B cell (primary cell): ENCODE data around the gene GUCY2D. TPM values are rescaled to one million over a fixed set of nuclear protein-coding genes. Genes with fewer than 3 reads are reported as not detected.

Experiments used
- ATAC-seq: fragments of 200-7000 bp; cut with Tn5 transposase; one replicate; pipeline ENCODE4 v1.10.0; 2021; ENCODE audit warnings: low read depth, mild to moderate bottlenecking, moderate number of reproducible peaks, moderate library complexity
- CTCF ChIA-PET: fragments of 350-600 bp; sonication (Branson Sonifier 250); formaldehyde crosslinking; loops from one replicate; lab custom pipeline; 2021; ENCODE audit warnings: antibody characterized with exemption, inconsistent platforms; lab: Charles Lee
- POLR2A ChIA-PET: fragments of 350-600 bp; sonication (Branson Sonifier 250); formaldehyde crosslinking; loops from one replicate; lab custom pipeline; 2021; ENCODE audit warnings: antibody characterized with exemption; lab: Charles Lee
- DNase-seq: peaks from one replicate; pipeline ENCODE4 v3.0.0; 2013
- H2AFZ ChIP-seq: 2 replicates; pipeline ENCODE4 v1.6.1; 2012; ENCODE audit warnings: mild to moderate bottlenecking, low read depth, low read length; ENCODE audit not compliant: insufficient read depth, poor library complexity, severe bottlenecking
- H3K27ac ChIP-seq, 2 donors: 1 replicate in 1 of 2; 2 replicates in 1 of 2; pipeline ENCODE4 v1.5.1; 2012 to 2013; ENCODE audit warnings: low read length in 2 of 2, mild to moderate bottlenecking in 2 of 2, moderate library complexity in 1 of 2
- H3K27me3 ChIP-seq, 4 experiments: fragments of 200-600 bp in 1 of 4; sonication (generic) in 1 of 4; replicated peaks in 1 of 4; 1 replicate in 2 of 4; 2 replicates in 2 of 4; pipeline versions ENCODE4 v1.6.1 to v1.7.0; 2013 to 2016; ENCODE audit warnings: low read length in 3 of 4, mild to moderate bottlenecking in 2 of 4, mixed read lengths in 1 of 4, moderate library complexity in 1 of 4; ENCODE audit not compliant: insufficient read depth in 4 of 4, control insufficient read depth in 3 of 4; ENCODE audit errors: control extremely low read depth in 1 of 4
- H3K36me3 ChIP-seq, 2 experiments: replicated peaks in 1 of 2; 1 replicate in 1 of 2; 2 replicates in 1 of 2; pipeline versions ENCODE4 v1.6.1 to v1.7.1; 2013; ENCODE audit warnings: low read length in 1 of 2; ENCODE audit not compliant: insufficient read depth in 2 of 2, control insufficient read depth in 1 of 2; ENCODE audit errors: control extremely low read depth in 1 of 2, extremely low read depth in 1 of 2
- H3K4me1 ChIP-seq, 2 donors: fragments of 200-600 bp in 1 of 2; sonication (generic) in 1 of 2; 1 replicate in 1 of 2; 2 replicates in 1 of 2; pipeline versions ENCODE4 v1.5.1 to v1.6.1; 2013 to 2017; ENCODE audit warnings: low read length in 2 of 2; ENCODE audit not compliant: control insufficient read depth in 2 of 2, insufficient read depth in 2 of 2
- H3K4me2 ChIP-seq: replicated peaks from 2 replicates; pipeline ENCODE3; 2012; ENCODE audit warnings: mild to moderate bottlenecking, low read depth, low read length; ENCODE audit not compliant: poor library complexity, severe bottlenecking
- H3K4me3 ChIP-seq, 5 experiments: fragments of 200-600 bp in 1 of 5; sonication (generic) in 1 of 5; 1 replicate in 3 of 5; 2 replicates in 2 of 5; pipeline versions ENCODE4 v1.5.1 to v1.7.0; 2011 to 2016; ENCODE audit warnings: low read length in 4 of 5, mild to moderate bottlenecking in 4 of 5, low read depth in 2 of 5, control low read depth in 1 of 5, moderate library complexity in 1 of 5; ENCODE audit not compliant: insufficient read depth in 1 of 5; ENCODE audit errors: control extremely low read depth in 1 of 5, extremely low read depth in 1 of 5
- H3K79me2 ChIP-seq: fragments of 200-600 bp; sonication (generic); one replicate; pipeline ENCODE4 v1.6.0; 2016; ENCODE audit warnings: low read length; ENCODE audit not compliant: control insufficient read depth, insufficient read depth
- H3K9ac ChIP-seq: fragments of 200-600 bp; sonication (generic); 2 replicates; pipeline ENCODE4 v1.6.1; 2017; ENCODE audit warnings: mild to moderate bottlenecking, low read length, moderate library complexity
- H3K9me3 ChIP-seq, 3 donors: one replicate each; pipeline versions ENCODE4 v1.6.1 to v1.7.1; 2013; ENCODE audit warnings: low read length in 2 of 3; ENCODE audit not compliant: control insufficient read depth in 2 of 3, insufficient read depth in 1 of 3; ENCODE audit errors: control extremely low read depth in 1 of 3
- H4K20me1 ChIP-seq: 2 replicates; pipeline ENCODE4 v1.6.0; 2012; ENCODE audit warnings: mild to moderate bottlenecking, low read length; ENCODE audit not compliant: insufficient read depth, control insufficient read depth, poor library complexity, severe bottlenecking
- H3K27ac Mint-ChIP-seq: one replicate; pipeline ENCODE4 v1.8.0; 2021; ENCODE audit warnings: mixed read lengths
- H3K27me3 Mint-ChIP-seq: one replicate; pipeline ENCODE4 v1.8.0; 2021; ENCODE audit warnings: mixed read lengths
- H3K4me1 Mint-ChIP-seq: one replicate; pipeline ENCODE4 v1.8.0; 2021; ENCODE audit warnings: mixed read lengths
- H3K4me3 Mint-ChIP-seq: one replicate; pipeline ENCODE4 v1.8.0; 2021; ENCODE audit warnings: mixed read lengths
- H3K9me3 Mint-ChIP-seq: one replicate; pipeline ENCODE4 v1.8.0; 2022; ENCODE audit warnings: mixed read lengths; ENCODE audit not compliant: insufficient read depth
- EZH2 ChIP-seq: IDR thresholded peaks from 2 replicates; pipeline ENCODE4 v1.6.1; 2012; ENCODE audit warnings: borderline replicate concordance, low read depth, mild to moderate bottlenecking, moderate library complexity, low read length; ENCODE audit not compliant: insufficient read depth, poor library complexity, severe bottlenecking
- WGBS: methylation state at CpG from one replicate; pipeline ENCODE4 v1.1.5; 2013; ENCODE audit warnings: missing lambda C conversion rate; ENCODE audit not compliant: insufficient coverage; 5-methylcytosine and 5-hydroxymethylcytosine counted together
- intact Hi-C: fragments of 100-400 bp; cut with micrococcal nuclease; formaldehyde crosslinking; loops from one replicate; pipeline ENCODE4 v1.10.0; 2022
- polyA plus RNA-seq: library from polyadenylated mRNA; depleted of rRNA; stranded (reverse); fragments of >200 nt; gene quantifications from 2 replicates; pipeline ENCODE4 v1.2.3, GENCODE V29; 2012
- total RNA-seq, 2 donors: library from RNA; stranded (reverse); fragments of 120-200 nt in 1 of 2; gene quantifications; 1 replicate in 1 of 2; 2 replicates in 1 of 2; pipeline versions ENCODE4 v1.2.3 to v1.2.4, GENCODE V29; 2013 to 2022
- TF ChIP-seq, protein P1 (sequence below): fragments of 200-600 bp; IDR thresholded peaks from one replicate; pipeline ENCODE4 v1.8.0; 2022; ENCODE audit warnings: antibody characterized with exemption, mild to moderate bottlenecking

GUCY2D gene
- total and polyA plus RNA-seq, 2 donors (not counting 1 experiment from before 2014, with no cell fraction given): not detected

DNA sequence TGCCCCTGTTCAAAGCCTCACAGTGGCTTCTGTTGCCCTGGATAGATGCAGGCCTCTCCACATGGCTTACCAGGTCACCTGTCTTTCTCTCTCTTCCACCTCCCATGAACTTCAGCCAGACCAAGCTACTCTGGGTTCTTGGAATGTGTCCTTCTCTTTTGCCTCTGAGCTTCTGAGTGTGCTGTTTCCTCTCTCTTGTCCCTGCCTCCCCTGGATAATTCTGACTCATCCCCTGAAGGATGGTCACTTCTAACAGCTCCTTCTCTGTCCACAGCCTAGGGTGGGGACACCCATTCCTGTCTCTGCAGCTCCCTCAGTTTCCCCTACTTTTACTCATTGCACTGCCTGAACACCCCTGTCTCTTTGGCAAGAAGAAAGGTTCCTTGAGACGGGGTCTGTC lies 2.9 kb downstream of the GUCY2D start:
- Histone ChIP-seq H3K27me3 (peaks cover 0 to 24% (median 7%) of the 10 kb centered on the region in 4 experiments), H4K20me1 (no peaks in the 10 kb centered on the region), H2AFZ (no peak overlapping the region), H3K4me2 (no peak overlapping the region), H3K36me3 (no peaks in the 10 kb centered on the region), H3K9ac (no peak overlapping the region), H3K9me3 (peaks cover 0 to 10% (median 0%) of the 10 kb centered on the region in 3 donors), H3K27ac (no peak overlapping the region), H3K4me1 (peaks cover 12% of the 10 kb centered on the region in 2 donors), H3K79me2 (no peaks in the 10 kb centered on the region), H3K4me3 (no peak overlapping the region)
- DNase-seq (no peak), ATAC-seq (no peak)
- intact Hi-C loops: no loop called here
- peaks cover 9% of the 10 kb centered on the region for H3K4me1 Mint-ChIP-seq
- 100% methylated on average over 1 of the region's 1 CpG for WGBS
- H3K9me3 Mint-ChIP-seq: no peaks in the 10 kb centered on the region
- no peak for TF ChIP-seq EZH2
- TF ChIP-seq, protein P1, sequence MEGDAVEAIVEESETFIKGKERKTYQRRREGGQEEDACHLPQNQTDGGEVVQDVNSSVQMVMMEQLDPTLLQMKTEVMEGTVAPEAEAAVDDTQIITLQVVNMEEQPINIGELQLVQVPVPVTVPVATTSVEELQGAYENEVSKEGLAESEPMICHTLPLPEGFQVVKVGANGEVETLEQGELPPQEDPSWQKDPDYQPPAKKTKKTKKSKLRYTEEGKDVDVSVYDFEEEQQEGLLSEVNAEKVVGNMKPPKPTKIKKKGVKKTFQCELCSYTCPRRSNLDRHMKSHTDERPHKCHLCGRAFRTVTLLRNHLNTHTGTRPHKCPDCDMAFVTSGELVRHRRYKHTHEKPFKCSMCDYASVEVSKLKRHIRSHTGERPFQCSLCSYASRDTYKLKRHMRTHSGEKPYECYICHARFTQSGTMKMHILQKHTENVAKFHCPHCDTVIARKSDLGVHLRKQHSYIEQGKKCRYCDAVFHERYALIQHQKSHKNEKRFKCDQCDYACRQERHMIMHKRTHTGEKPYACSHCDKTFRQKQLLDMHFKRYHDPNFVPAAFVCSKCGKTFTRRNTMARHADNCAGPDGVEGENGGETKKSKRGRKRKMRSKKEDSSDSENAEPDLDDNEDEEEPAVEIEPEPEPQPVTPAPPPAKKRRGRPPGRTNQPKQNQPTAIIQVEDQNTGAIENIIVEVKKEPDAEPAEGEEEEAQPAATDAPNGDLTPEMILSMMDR: no peak
- peaks cover 45% of the 10 kb centered on the region for H3K27me3 Mint-ChIP-seq
- no peak overlapping the region for H3K4me3 Mint-ChIP-seq
- no peak overlapping the region for H3K27ac Mint-ChIP-seq
- POLR2A ChIA-PET: no interaction called here
- CTCF ChIA-PET: interaction anchor here (0.7 to 0.9 kb wide), 3 partner anchors 15 to 143 kb away, joined by 3 to 5 read pairs (median 4); no protein-coding TSS in a partner anchor

DNA sequence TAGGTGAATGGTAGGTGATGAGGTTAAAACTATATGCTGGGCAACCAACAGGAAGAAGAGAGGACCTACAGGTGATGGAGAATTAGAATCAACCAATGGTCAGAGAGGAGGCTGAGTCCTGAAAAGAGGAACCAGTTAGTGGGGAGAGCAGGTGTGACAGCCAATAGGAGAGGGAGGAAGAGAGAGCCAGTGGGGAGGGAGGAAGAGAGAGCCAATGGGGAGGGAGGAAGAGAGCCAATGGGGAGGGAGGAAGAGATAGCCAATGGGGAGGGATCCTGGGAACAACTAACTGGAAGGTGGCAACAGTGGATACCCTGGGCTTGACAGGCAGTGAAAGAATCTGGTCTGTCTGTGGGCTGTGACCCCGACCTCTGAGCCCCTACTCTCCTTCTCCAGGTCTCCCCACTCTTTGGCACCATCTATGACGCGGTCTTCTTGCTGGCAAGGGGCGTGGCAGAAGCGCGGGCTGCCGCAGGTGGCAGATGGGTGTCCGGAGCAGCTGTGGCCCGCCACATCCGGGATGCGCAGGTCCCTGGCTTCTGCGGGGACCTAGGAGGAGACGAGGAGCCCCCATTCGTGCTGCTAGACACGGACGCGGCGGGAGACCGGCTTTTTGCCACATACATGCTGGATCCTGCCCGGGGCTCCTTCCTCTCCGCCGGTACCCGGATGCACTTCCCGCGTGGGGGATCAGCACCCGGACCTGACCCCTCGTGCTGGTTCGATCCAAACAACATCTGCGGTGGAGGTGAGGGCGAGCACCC lies 3.7 kb downstream of the GUCY2D start:
- Mint-ChIP-seq H3K27me3 (peaks cover 37% of the 10 kb centered on the region), H3K27ac (no peak overlapping the region), H3K4me1 (peaks cover 9% of the 10 kb centered on the region), H3K4me3 (no peak overlapping the region), H3K9me3 (no peaks in the 10 kb centered on the region)
- no peak overlapping the region for H3K4me2 ChIP-seq
- no peaks in the 10 kb centered on the region for H4K20me1 ChIP-seq
- TF ChIP-seq, protein P1: no peak
- TF ChIP-seq EZH2: no peak
- DNase-seq (no peak), ATAC-seq (no peak)
- no peak overlapping the region for H3K27ac ChIP-seq
- no peak overlapping the region for H3K9ac ChIP-seq
- H3K36me3 ChIP-seq: no peaks in the 10 kb centered on the region
- H3K79me2 ChIP-seq: no peaks in the 10 kb centered on the region
- CTCF ChIA-PET: interaction anchor here (0.7 to 0.9 kb wide), 2 partner anchors 16 kb away, joined by 4 to 5 read pairs; no protein-coding TSS in a partner anchor
- no peak overlapping the region for H3K4me3 ChIP-seq
- peaks cover 0 to 23% (median 4%) of the 10 kb centered on the region in 4 experiments for H3K27me3 ChIP-seq
- intact Hi-C loops: no loop called here
- H3K9me3 ChIP-seq: peaks cover 0 to 10% (median 0%) of the 10 kb centered on the region in 3 donors
- POLR2A ChIA-PET: no interaction called here
- 92% methylated on average over 30 of the region's 30 CpGs for WGBS
- peaks cover 12% of the 10 kb centered on the region in 2 donors for H3K4me1 ChIP-seq
- no peak overlapping the region for H2AFZ ChIP-seq
